Activated CD4-positive, alpha-beta T cell treated with anti-CD3 and anti-CD28 coated beads, Interleukin-2, amount 50 U/mL, for 24 hours (primary cell): ENCODE measurements around the gene ZEB2.

ENCODE experiments used
- DNase-seq, 2 donors: peaks; one replicate each; pipeline ENCODE4 v3.0.0-alpha.2; 2020; ENCODE audit warnings: low read depth in 1 of 2, low spot score in 1 of 2

Gene ZEB2

GRCh38 chr2:144452989-144453336 lies 67.0 kb downstream of the ZEB2 start:
- no peak for DNase-seq

- no peak for DNase-seq
These were observed 67.5 kb downstream of the ZEB2 start for GRCh38 chr2:144452169-144452988.

GRCh38 chr2:144451443-144451842 lies 68.5 kb downstream of the ZEB2 start:
- no peak for DNase-seq

- DNase-seq, result no peak
These were observed 70.9 kb downstream of the ZEB2 start for GRCh38 chr2:144449028-144449406.

GRCh38 chr2:144448389-144449027 lies 71.4 kb downstream of the ZEB2 start:
- DNase-seq, result no peak

- no peak for DNase-seq
These were observed 72.4 kb downstream of the ZEB2 start for GRCh38 chr2:144447535-144447934.

GRCh38 chr2:144446136-144446535 lies 73.8 kb downstream of the ZEB2 start:
- no peak for DNase-seq

GRCh38 chr2:144445196-144445595 lies 74.7 kb downstream of the ZEB2 start:
- no peak for DNase-seq

GRCh38 chr2:144443837-144444817 lies 75.8 kb downstream of the ZEB2 start:
- no peak for DNase-seq

- no peak for DNase-seq
These were observed 78.2 kb downstream of the ZEB2 start for GRCh38 chr2:144441711-144442141.

- DNase-seq, result no peak
These were observed 79.9 kb downstream of the ZEB2 start for GRCh38 chr2:144439993-144440392.

GRCh38 chr2:144438801-144439631 lies 80.9 kb downstream of the ZEB2 start:
- no peak for DNase-seq

GRCh38 chr2:144437636-144438035 lies 82.3 kb downstream of the ZEB2 start:
- DNase-seq, result no peak

GRCh38 chr2:144434425-144435222 lies 85.3 kb downstream of the ZEB2 start:
- DNase-seq, result no peak

- no peak for DNase-seq
These were observed 87.0 kb downstream of the ZEB2 start for GRCh38 chr2:144432921-144433320.

GRCh38 chr2:144431998-144432397 lies 87.9 kb downstream of the ZEB2 start:
- no peak for DNase-seq

GRCh38 chr2:144431392-144431783 lies 88.5 kb downstream of the ZEB2 start:
- DNase-seq, result no peak

- no peak for DNase-seq
These were observed 89.1 kb downstream of the ZEB2 start for GRCh38 chr2:144430722-144431391.

GRCh38 chr2:144429396-144430112 lies 90.4 kb downstream of the ZEB2 start:
- no peak for DNase-seq
